Upper lobe of left lung (tissue), 6 donors: Measurements from ENCODE around the gene FADS6. TPM values are rescaled to one million over a fixed set of nuclear protein-coding genes. Genes with fewer than 3 reads are reported as not detected.
A peak's percentile ranks its signal among the peaks of the same experiment; 100 is the strongest.

Experiments
- ATAC-seq, 2 donors: fragments of 200-7000 bp; cut with Tn5 transposase; one replicate each; pipeline ENCODE4 v1.9.1; 2022; ENCODE audit warnings: mild to moderate bottlenecking in 2 of 2, moderate library complexity in 2 of 2; ENCODE audit not compliant: low FRiP score in 2 of 2
- DNase-seq, 2 donors: peaks; one replicate each; pipeline ENCODE4 v3.0.0-alpha.2; 2019 to 2020
- H3K27ac ChIP-seq, 4 donors: fragments of 200-600 bp; sonication (generic); one replicate each; pipeline ENCODE4 v1.5.1; 2016 to 2019
- H3K27me3 ChIP-seq, 4 donors: fragments of 200-600 bp; sonication (generic); one replicate each; pipeline ENCODE4 v1.5.1; 2017 to 2019
- H3K36me3 ChIP-seq, 4 donors: fragments of 200-600 bp; sonication (generic); one replicate each; pipeline ENCODE4 v1.5.1; 2016 to 2019
- H3K4me1 ChIP-seq, 4 donors: fragments of 200-600 bp; sonication (generic); one replicate each; pipeline ENCODE4 v1.5.1; 2018 to 2019
- H3K4me3 ChIP-seq, 4 donors: fragments of 200-600 bp; sonication (generic); one replicate each; pipeline ENCODE4 v1.5.1; 2017 to 2019; ENCODE audit warnings: mild to moderate bottlenecking in 2 of 4, moderate library complexity in 1 of 4
- H3K9me3 ChIP-seq, 4 donors: fragments of 200-600 bp; sonication (generic); one replicate each; pipeline ENCODE4 v1.5.1; 2018 to 2019
- EP300 ChIP-seq, 4 donors: sonication (generic); formaldehyde crosslinking; IDR thresholded peaks; one replicate each; pipeline ENCODE4 v1.5.1; 2017; ENCODE audit warnings: antibody characterized with exemption in 4 of 4, control low read depth in 2 of 4
- POLR2A ChIP-seq, 4 donors: fragments of 450-650 bp; IDR thresholded peaks; one replicate each; pipeline ENCODE4 v1.5.1; 2016 to 2017; ENCODE audit warnings: antibody characterized with exemption in 4 of 4, mild to moderate bottlenecking in 2 of 4
- POLR2AphosphoS5 ChIP-seq, 2 donors: sonication (generic); formaldehyde crosslinking; IDR thresholded peaks; one replicate each; pipeline ENCODE4 v1.5.1; 2017; ENCODE audit warnings: antibody characterized with exemption in 2 of 2
- WGBS, 2 donors: methylation state at CpG; one replicate each; pipeline ENCODE4 v1.1.5; 2017 to 2018; 5-methylcytosine and 5-hydroxymethylcytosine counted together
- total RNA-seq, 6 donors: library from RNA; depleted of rRNA in 4 of 6; stranded (reverse); fragments of >200 nt in 4 of 6; gene quantifications; one replicate each; pipeline versions ENCODE4 v1.1.0 to v1.2.1, GENCODE V29; 2016 to 2021
- TF ChIP-seq, protein P1 (sequence below), 6 experiments: fragments of 450-650 bp in 4 of 6; fragments of 200-600 bp in 2 of 6; sonication (generic) in 2 of 6; IDR thresholded peaks; one replicate each; pipeline ENCODE4 v1.5.1; 2016 to 2019; ENCODE audit warnings: antibody characterized with exemption in 6 of 6
- donor health status: DM: no; HTN: no; CAD: no; lungs with moderate emphysema.
- donor health status: DM: no; HTN: yes; CAD: no; lungs with severe emphysema.

FADS6 gene
- total RNA-seq, 6 donors from 2014 or later: not detected

- peaks cover 12 to 21% (median 17%) of the 10 kb centered on the region in 4 donors for H3K4me1 ChIP-seq
- no peak for TF ChIP-seq POLR2AphosphoS5 (IDR thresholded peaks at IDR 0.05)
- TF ChIP-seq, protein P1, sequence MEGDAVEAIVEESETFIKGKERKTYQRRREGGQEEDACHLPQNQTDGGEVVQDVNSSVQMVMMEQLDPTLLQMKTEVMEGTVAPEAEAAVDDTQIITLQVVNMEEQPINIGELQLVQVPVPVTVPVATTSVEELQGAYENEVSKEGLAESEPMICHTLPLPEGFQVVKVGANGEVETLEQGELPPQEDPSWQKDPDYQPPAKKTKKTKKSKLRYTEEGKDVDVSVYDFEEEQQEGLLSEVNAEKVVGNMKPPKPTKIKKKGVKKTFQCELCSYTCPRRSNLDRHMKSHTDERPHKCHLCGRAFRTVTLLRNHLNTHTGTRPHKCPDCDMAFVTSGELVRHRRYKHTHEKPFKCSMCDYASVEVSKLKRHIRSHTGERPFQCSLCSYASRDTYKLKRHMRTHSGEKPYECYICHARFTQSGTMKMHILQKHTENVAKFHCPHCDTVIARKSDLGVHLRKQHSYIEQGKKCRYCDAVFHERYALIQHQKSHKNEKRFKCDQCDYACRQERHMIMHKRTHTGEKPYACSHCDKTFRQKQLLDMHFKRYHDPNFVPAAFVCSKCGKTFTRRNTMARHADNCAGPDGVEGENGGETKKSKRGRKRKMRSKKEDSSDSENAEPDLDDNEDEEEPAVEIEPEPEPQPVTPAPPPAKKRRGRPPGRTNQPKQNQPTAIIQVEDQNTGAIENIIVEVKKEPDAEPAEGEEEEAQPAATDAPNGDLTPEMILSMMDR (IDR thresholded peaks at IDR 0.05): no peak
- no peak for TF ChIP-seq POLR2A (IDR thresholded peaks at IDR 0.05)
- TF ChIP-seq EP300 (IDR thresholded peaks at IDR 0.05): no peak
- peak overlapping the region in 1 of 4 donors; percentile 71 for H3K27ac ChIP-seq
- no peaks in the 10 kb centered on the region for H3K9me3 ChIP-seq
- no peaks in the 10 kb centered on the region for H3K36me3 ChIP-seq
- DNase-seq (no peak), ATAC-seq (no peak)
- no peaks in the 10 kb centered on the region for H3K27me3 ChIP-seq
- WGBS, 2 donors: 84 to 87% methylated on average over 6 of the region's 6 CpGs
- H3K4me3 ChIP-seq: no peak overlapping the region
These were observed 24.6 kb downstream of the FADS6 start for GRCh38 chr17:74868908-74869255.

DNA sequence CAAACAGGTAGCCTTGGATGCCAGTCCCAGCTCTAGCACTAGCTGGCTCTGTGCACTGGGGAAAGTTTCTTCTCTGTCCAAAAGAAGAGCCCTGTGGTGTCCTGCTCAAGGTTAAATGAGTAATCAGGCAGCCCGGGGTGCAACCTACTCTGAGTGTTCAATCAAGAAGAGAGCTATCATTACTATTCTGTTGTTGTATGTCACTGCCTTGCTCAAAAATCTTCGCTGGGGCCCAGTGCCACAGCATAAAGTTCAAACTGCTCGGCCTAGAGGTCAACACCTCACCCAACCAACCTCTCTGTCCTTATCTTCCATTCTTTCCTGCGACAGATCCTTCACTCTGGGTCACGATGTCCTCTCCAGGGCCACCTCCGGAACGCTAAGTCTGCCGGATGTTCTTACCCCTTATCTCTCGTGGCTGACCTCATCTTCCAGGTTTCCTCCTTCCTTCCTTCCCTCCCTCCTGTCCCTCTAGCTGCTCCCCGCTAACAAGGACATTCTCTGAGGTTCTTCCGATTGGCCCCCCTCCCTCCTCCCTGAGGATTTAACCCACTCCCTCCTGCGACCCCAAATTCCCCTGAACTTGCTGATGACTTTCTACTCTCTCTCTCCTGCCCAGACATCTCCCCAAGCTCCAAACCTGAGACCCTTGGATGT is 25.1 kb downstream of the FADS6 start:
- Histone ChIP-seq H3K4me1 (peaks cover 9 to 19% (median 14%) of the 10 kb centered on the region in 4 donors), H3K27me3 (no peaks in the 10 kb centered on the region), H3K9me3 (no peaks in the 10 kb centered on the region), H3K36me3 (no peaks in the 10 kb centered on the region), H3K27ac (peak overlapping the region in 2 of 4 donors; percentile 24 to 71), H3K4me3 (no peak overlapping the region)
- TF ChIP-seq POLR2A (IDR thresholded peaks at IDR 0.05) (no peak), POLR2AphosphoS5 (IDR thresholded peaks at IDR 0.05) (no peak), EP300 (IDR thresholded peaks at IDR 0.05) (no peak)
- TF ChIP-seq, protein P1 (IDR thresholded peaks at IDR 0.05): no peak
- WGBS, 2 donors: 50 to 54% methylated on average over 11 to 12 of the region's 12 CpGs
- DNase-seq (no peak), ATAC-seq (no peak)

- WGBS, 2 donors: 81 to 89% methylated on average over 12 to 18 of the region's 19 CpGs
- ATAC-seq: no peak
- peaks cover 0 to 10% (median 3%) of the 10 kb centered on the region in 4 donors for H3K27me3 ChIP-seq
These were observed 27.1 kb downstream of the FADS6 start for GRCh38 chr17:74866198-74866835.

GRCh38 chr17:74865504-74866197 is 27.8 kb downstream of the FADS6 start:
- 79 to 81% methylated on average over 7 to 19 of the region's 19 CpGs for WGBS, 2 donors
- TF ChIP-seq, protein P1 (IDR thresholded peaks at IDR 0.05): no peak
- no peak for TF ChIP-seq EP300 (IDR thresholded peaks at IDR 0.05)
- TF ChIP-seq POLR2A (IDR thresholded peaks at IDR 0.05): no peak
- no peak for TF ChIP-seq POLR2AphosphoS5 (IDR thresholded peaks at IDR 0.05)
- H3K4me1 ChIP-seq: peaks cover 13 to 25% (median 18%) of the 10 kb centered on the region in 4 donors
- H3K9me3 ChIP-seq: no peaks in the 10 kb centered on the region
- no peak for DNase-seq
- no peak overlapping the region for H3K27ac ChIP-seq
- peaks cover 0 to 17% (median 9%) of the 10 kb centered on the region in 4 donors for H3K27me3 ChIP-seq
- H3K36me3 ChIP-seq: no peaks in the 10 kb centered on the region
- no peak for ATAC-seq
- no peak overlapping the region for H3K4me3 ChIP-seq

More at GRCh38 chr17:74866198-74866835, 27.1 kb downstream of the FADS6 start:
- Histone ChIP-seq H3K36me3 (no peaks in the 10 kb centered on the region), H3K9me3 (no peaks in the 10 kb centered on the region), H3K4me3 (no peak overlapping the region), H3K4me1 (peaks cover 7 to 19% (median 11%) of the 10 kb centered on the region in 4 donors), H3K27ac (no peak overlapping the region)
- no peak for DNase-seq
- no peak for TF ChIP-seq POLR2A (IDR thresholded peaks at IDR 0.05)
- no peak for TF ChIP-seq POLR2AphosphoS5 (IDR thresholded peaks at IDR 0.05)
- TF ChIP-seq, protein P1 (IDR thresholded peaks at IDR 0.05): no peak
